IPS-NIHi7 (cell line): ENCODE measurements around the gene GSG1.
"Not testable (repeated sequence)": the region's sequence is repeated elsewhere in the genome, so short reads cannot be mapped to it uniquely, and the experiment has no call there.

Source experiments
- DNase-seq: peaks from one replicate; pipeline ENCODE4 v3.0.0; 2012; ENCODE audit warnings: mixed read lengths; ENCODE audit errors: extremely low spot score

GSG1 gene

GRCh38 chr12:13062669-13063068 is 40.8 kb downstream of the GSG1 start:
- no peak for DNase-seq

GRCh38 chr12:13061377-13061776 is 42.1 kb downstream of the GSG1 start:
- DNase-seq, result no peak

GRCh38 chr12:13060581-13060980 is 42.9 kb downstream of the GSG1 start:
- no peak for DNase-seq

GRCh38 chr12:13053617-13054016 is 49.9 kb downstream of the GSG1 start:
- DNase-seq, result not testable (repeated sequence)

GRCh38 chr12:13052421-13052820 is 51.0 kb downstream of the GSG1 start:
- DNase-seq, result no peak

- no peak for DNase-seq
These were observed 53.7 kb downstream of the GSG1 start for GRCh38 chr12:13049816-13050215.

GRCh38 chr12:13046964-13047363 is 56.5 kb downstream of the GSG1 start:
- DNase-seq, result no peak

GRCh38 chr12:13045816-13046215 is 57.7 kb downstream of the GSG1 start:
- DNase-seq, result no peak

- DNase-seq, result no peak
These were observed 58.6 kb downstream of the GSG1 start for GRCh38 chr12:13044906-13045299.

- DNase-seq, result peak; percentile 89
These were observed 59.2 kb downstream of the GSG1 start, which contains the start of gene FAM234B for GRCh38 chr12:13044002-13044905. TSS of gene FAM234B (plus strand) at chr12:13044381. CDS start at chr12:13044404, 23 bp downstream.

- DNase-seq, result no peak
These were observed 60.7 kb downstream of the GSG1 start for GRCh38 chr12:13042666-13043230.

GRCh38 chr12:13041224-13041623 is 62.2 kb downstream of the GSG1 start:
- no peak for DNase-seq

- no peak for DNase-seq
These were observed 64.0 kb downstream of the GSG1 start for GRCh38 chr12:13039328-13039956.

GRCh38 chr12:13038491-13039161 is 64.8 kb downstream of the GSG1 start:
- DNase-seq, result no peak

GRCh38 chr12:13036881-13037280 is 66.6 kb downstream of the GSG1 start:
- no peak for DNase-seq

- DNase-seq, result not testable (repeated sequence)
These were observed 68.1 kb downstream of the GSG1 start for GRCh38 chr12:13035335-13035734.
